ENCODE measurements around the gene CDH7. TPM values are rescaled to one million over a fixed set of nuclear protein-coding genes. Genes with fewer than 3 reads are reported as not detected.

CDH7 gene, protein sequence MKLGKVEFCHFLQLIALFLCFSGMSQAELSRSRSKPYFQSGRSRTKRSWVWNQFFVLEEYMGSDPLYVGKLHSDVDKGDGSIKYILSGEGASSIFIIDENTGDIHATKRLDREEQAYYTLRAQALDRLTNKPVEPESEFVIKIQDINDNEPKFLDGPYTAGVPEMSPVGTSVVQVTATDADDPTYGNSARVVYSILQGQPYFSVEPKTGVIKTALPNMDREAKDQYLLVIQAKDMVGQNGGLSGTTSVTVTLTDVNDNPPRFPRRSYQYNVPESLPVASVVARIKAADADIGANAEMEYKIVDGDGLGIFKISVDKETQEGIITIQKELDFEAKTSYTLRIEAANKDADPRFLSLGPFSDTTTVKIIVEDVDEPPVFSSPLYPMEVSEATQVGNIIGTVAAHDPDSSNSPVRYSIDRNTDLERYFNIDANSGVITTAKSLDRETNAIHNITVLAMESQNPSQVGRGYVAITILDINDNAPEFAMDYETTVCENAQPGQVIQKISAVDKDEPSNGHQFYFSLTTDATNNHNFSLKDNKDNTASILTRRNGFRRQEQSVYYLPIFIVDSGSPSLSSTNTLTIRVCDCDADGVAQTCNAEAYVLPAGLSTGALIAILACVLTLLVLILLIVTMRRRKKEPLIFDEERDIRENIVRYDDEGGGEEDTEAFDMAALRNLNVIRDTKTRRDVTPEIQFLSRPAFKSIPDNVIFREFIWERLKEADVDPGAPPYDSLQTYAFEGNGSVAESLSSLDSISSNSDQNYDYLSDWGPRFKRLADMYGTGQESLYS
- total RNA-seq (2022; extraction: Qiagen RNA extraction; ENCODE audit: low read depth): 0.02 to 0.07 TPM (median 0.03 TPM) in 3 of 5 replicates, not detected in the others

DNA sequence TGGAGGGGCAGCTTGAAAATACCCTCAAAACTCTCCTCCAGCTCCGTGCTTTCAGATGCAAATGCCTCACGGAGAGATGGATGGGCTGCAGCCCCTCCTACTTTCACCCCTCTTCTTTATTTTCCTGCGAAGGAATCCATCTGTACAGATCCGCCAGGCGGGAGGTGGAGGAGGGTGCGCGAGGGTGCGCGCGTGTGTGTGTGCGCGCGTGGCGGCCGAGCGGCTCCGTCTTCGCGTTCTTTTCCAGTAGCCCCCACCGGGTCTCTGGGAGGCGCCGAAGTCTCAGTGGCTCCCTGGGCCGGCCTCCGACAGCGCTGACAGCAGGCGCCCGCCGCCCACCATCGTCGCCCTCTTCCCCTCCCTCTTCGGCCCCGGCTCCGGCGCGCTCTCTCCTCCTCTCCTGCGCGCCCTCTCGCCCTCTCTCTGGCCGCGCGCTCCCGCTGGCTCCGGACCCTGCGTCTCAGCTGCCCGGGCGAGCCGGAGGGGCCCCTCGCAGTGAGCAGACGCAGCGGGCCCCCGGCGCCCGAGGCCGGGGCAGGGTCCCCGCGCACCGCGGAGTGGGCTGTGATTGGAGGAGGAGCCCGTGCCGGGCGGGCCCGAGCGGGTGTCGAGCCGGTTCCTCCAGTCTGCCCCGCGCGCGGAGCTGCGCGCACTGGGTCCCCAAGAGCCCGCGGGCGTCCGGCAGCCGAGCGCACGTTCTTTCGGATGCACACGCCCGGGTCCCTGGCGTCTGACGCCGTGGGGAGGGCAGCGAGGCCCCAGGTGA lies at the start of gene CDH7:
Gene CDH7, plus strand, starts transcription at position 624 of the 766 bp plus-strand sequence. CDS start 11,831 bp downstream, outside the sequence.

